Measurements from ENCODE around the gene ZBTB25.

The ZBTB25 gene

GRCh38 chr14:64438181-64438841, 65.3 kb downstream of the ZBTB25 start:
- no peak for DNase-seq

DNA sequence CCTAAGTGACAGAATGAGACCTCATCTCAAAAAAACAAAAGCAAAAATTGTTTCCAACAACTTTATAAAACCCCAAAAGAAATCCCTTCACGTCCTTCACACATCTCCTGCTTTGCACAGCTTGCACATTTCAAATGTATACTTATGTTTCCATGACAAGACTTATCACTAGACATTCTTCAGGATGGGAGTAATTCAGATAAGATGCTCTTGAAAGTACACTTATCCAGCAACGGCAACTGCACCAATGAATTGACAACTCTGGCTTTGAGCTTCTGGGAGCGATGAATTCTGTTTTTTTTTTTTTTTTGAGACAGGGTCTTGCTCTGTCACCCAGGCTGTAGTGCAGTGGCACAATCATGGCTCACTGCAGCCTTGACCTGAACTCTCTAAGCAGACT, 69.1 kb downstream of the ZBTB25 start:
- DNase-seq: no peak

- no peak for DNase-seq
Measured at GRCh38 chr14:64423987-64424386, 79.7 kb downstream of the ZBTB25 start.

DNA sequence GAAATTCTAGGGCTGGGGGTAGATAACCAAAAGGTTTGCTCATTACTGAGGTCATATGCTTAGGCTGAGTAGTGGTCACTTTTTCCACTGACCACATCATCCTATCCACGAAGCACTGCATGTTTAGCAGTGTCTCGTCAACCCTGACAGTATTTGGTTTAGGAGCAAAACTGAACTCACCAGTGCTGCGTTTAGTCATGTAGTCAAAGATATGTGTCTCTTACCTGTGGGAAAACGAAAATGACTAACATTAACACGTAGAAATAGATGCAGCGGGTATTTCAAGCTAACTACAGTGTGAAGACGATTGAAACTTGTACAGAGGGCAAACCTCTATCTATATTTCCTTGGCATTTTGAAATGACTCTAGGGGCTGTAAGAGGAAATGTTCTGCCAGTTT, 80.9 kb downstream of the ZBTB25 start:
- no peak for DNase-seq

- DNase-seq: no peak
Measured at GRCh38 chr14:64422005-64422404, 81.6 kb downstream of the ZBTB25 start.

DNA sequence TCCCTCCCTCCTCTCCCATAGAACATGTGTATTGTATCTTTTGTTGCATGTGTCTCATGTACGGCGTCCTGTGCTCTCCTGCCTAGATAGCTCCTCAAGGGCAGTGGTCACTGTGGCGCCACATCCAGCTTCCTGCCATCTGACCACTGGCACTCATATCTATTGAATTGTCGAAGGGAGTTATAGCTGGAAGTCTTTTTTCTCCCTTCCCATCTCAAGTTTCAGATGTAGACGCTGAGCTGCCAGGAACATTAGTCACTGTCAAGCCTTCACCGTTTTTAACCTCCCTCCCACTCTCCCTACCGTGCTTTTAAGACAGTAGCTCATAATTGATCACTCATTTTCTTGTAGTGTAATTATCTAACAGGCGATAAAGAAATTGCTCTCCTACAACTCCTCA, 82.5 kb downstream of the ZBTB25 start:
- DNase-seq: no peak

DNA sequence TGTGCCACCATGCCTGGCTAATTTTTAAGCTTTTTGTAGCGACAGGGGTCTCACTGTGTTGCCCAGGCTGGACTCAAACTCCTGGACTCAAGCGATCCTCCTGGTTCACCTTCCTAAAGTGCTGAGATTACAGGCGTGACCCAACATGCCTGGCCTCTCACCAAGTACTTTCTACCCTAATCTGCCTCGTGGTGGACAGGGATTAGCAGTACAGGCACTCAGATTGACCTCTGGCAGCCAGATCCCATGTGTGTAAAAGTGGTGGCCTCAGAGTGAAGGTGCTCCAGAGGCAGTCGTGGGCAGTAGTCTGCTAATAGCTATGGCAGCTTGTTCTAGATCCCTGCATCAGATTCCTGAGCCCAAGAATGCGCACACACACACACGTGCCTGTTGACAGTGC, 84.6 kb downstream of the ZBTB25 start:
- DNase-seq: no peak

DNA sequence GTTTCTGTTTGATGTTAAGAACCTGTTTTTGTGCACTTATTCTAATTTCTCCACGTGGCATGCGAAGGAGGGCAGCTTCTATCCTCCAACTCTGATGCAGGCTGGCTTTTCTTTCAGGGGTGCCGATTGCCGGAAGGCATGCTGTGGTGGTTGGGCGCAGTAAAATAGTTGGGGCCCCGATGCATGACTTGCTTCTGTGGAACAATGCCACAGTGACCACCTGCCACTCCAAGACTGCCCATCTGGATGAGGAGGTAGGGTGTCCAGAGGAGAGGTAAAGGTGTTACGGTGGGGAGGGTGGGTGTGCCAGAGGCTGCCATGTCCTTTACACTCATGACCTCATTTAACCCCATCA, 85.9 kb downstream of the ZBTB25 start:
- no peak for DNase-seq

DNA sequence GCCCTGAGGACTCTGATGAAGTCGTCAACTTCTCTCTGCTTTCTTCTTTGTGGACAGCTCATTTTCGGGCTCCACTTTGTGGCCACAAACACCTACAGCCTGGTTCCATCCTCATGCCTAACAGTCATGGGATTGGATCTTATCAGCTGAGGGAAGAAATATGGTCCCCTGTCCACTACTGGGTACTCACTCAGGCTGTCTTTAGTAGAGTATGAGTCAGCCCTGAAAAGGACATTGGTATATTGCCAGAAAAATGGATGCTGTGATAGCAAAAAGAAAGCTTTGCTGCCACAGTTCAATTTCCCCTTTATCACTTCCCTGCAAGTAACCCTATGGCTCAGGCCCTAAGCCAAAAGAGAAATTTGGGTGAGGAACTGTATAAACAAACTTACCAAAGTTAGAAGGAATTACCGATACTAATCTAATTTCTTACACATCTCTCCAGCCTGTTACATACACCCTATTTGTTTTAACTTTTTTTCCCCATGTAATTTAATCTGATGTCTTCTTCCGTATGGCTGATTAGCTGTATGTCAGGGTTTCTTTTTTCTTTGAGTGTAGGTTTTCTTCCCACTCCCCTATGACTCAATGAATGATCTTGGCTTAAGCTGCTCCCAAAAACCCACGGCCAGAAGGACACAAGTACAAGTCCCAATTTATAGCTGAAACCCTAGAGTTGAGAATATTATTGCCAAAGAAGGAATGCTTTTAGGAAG, 86.4 kb downstream of the ZBTB25 start:
- DNase-seq: no peak

GRCh38 chr14:64416348-64416932, 87.2 kb downstream of the ZBTB25 start:
- no peak for DNase-seq

- DNase-seq: no peak
Measured at GRCh38 chr14:64412237-64412636, 91.4 kb downstream of the ZBTB25 start.

DNA sequence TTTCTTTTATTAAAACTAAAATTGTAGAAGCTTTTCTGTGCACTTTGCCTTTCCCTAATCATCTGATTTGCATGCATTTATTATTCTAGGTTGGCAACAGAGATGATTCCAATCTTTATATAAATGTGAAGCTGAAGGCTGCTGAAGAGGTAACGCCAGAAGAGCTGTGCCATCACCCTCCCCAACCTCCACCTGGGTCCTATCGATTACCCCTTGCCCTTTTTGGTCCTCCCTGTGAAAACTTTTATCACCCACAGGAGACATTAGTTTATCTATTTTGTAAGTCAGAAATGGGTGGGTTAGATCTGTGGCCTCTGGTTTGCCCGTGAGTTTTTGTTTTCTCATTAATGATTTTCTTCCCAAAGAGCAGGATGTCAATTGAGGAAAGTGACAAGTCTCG, 92.6 kb downstream of the ZBTB25 start:
- DNase-seq: no peak

GRCh38 chr14:64410084-64410774, 93.4 kb downstream of the ZBTB25 start:
- no peak for DNase-seq

- DNase-seq: no peak
Measured at GRCh38 chr14:64409126-64409920, 94.3 kb downstream of the ZBTB25 start.

DNA sequence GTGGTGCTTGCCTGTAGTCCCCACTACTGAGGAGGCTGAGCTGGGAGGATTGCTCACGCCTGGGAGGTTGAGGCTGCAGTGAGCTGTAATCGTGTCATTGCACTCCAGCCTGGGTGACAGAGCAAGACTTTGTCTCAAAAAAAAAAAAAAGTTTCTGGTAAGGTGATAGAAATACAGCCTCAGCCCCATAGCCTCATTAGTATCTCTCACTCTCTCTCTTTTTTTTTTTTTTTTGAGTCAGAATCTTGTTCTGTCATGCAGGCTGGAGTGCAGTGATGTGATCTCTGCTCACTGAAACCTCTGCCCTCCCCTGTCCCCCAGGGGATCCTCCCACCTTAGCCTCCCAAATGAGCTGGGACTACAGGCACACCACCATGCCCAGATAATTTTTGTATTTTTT, 96.3 kb downstream of the ZBTB25 start:
- DNase-seq: no peak

- no peak for DNase-seq
Measured at GRCh38 chr14:64405295-64405694, 98.3 kb downstream of the ZBTB25 start.

DNA sequence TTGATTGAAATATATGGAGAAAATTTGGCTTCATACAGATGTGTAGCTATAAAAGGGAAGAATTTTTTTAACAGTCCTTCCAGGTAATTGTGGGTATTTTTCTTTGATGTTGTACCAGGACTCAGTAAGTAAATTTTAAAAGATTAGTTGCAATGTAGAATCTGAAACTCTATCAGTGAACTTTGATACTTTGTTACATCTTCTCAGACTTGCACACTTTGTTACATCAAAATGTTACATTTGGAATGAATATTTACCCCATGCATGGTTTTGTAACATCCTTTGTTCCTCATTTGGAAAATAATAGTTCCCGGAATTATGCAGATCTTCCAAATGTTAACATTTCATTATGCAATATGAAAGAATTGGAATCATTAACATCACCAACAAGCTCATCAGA, 101.7 kb downstream of the ZBTB25 start:
- no peak for DNase-seq

- no peak for DNase-seq
Measured at GRCh38 chr14:64400829-64401459, 102.7 kb downstream of the ZBTB25 start.

Data from GDM1 (cell line).